GM12878 (cell line): Measurements from ENCODE around the gene LFNG. TPM values are rescaled to one million over a fixed set of nuclear protein-coding genes. Genes with fewer than 3 reads are reported as not detected.

Source experiments
- BCLAF1 ChIP-seq: fragments of 450-650 bp; IDR thresholded peaks from 2 replicates; pipeline ENCODE4 v1.6.1; 2017; ENCODE audit warnings: antibody characterized with exemption, mild to moderate bottlenecking, moderate library complexity
- CBFB ChIP-seq: IDR thresholded peaks from 2 replicates; pipeline ENCODE4 v1.6.1; 2016; ENCODE audit warnings: antibody characterized with exemption, low read depth
- E2F8 ChIP-seq: fragments of 450-650 bp; IDR thresholded peaks from 2 replicates; pipeline ENCODE4 v1.6.1; 2018; ENCODE audit warnings: mild to moderate bottlenecking, low read depth, moderate library complexity; ENCODE audit not compliant: partially characterized antibody
- KDM1A ChIP-seq: fragments of 200-600 bp; sonication (generic); IDR thresholded peaks from 2 replicates; pipeline ENCODE4 v1.6.1; 2016; ENCODE audit warnings: borderline replicate concordance
- PKNOX1 ChIP-seq: fragments of 450-650 bp; IDR thresholded peaks from 2 replicates; pipeline ENCODE4 v1.6.1; 2016; ENCODE audit warnings: mild to moderate bottlenecking
- STAT1 ChIP-seq: fragments of 450-650 bp; conservative IDR thresholded peaks from 2 replicates; pipeline ENCODE4 v1.6.1; 2014; ENCODE audit warnings: antibody characterized with exemption, mild to moderate bottlenecking
- ZNF24 ChIP-seq: fragments of 450-650 bp; IDR thresholded peaks from 2 replicates; pipeline ENCODE4 v1.6.1; 2017; ENCODE audit warnings: antibody characterized with exemption, mild to moderate bottlenecking
- polyA plus RNA-seq, 11 experiments: library from polyadenylated mRNA; depleted of rRNA in 4 of 11; unstranded in 6 of 11; stranded (reverse) in 5 of 11; fragments of >200 nt; fragmentation: Nextera tagmentation in 4 of 11; fragmentation: Illumina TruSeq in 1 of 11; extraction: Ambion mirVana in 4 of 11; extraction: Trizol in 1 of 11; gene quantifications; 1 replicate in 1 of 11; 2 replicates in 10 of 11; pipeline versions ENCODE4 v1.2.1 to v1.2.3, GENCODE V29; 2011 to 2016; ENCODE audit warnings: inconsistent platforms in 2 of 11, missing spikeins in 2 of 11, low read depth in 1 of 11
- total RNA-seq, 4 experiments: library from RNA; depleted of rRNA in 3 of 4; stranded (reverse); fragments of >200 nt in 3 of 4; fragmentation: Illumina TruSeq in 1 of 4; extraction: Trizol in 1 of 4; gene quantifications; 2 replicates each; pipeline versions ENCODE4 v1.2.1 to v1.2.3, GENCODE V29; 2013 to 2021

The LFNG gene
- total and polyA plus RNA-seq, 10 of the 15 experiments (the other 5 are each of a cell fraction or from before 2014, with no cell fraction given) = 0.09 to 0.68 (median 0.33) TPM; not detected in 2

- no peak for TF ChIP-seq BCLAF1
- TF ChIP-seq STAT1 = no peak
- no peak for TF ChIP-seq CBFB
- TF ChIP-seq E2F8 = no peak
- no peak for TF ChIP-seq KDM1A
- no peak for TF ChIP-seq ZNF24
- no peak for TF ChIP-seq PKNOX1
These were observed 44.5 kb upstream of the LFNG start (continued) for GRCh38 chr7:2474813-2475677.
